Gastrocnemius medialis (tissue), 4 donors: ENCODE data around the gene PHF21B. TPM values are rescaled to one million over a fixed set of nuclear protein-coding genes. Genes with fewer than 3 reads are reported as not detected.

Experiments
- ATAC-seq, 2 donors: fragments of 150-250 bp; one replicate each; pipeline ENCODE4 v1.9.1; 2016
- DNase-seq, 2 donors: peaks; one replicate each; pipeline ENCODE4 v3.0.0-alpha.2; 2019
- H3K27ac ChIP-seq, 4 donors: fragments of 200-600 bp; sonication (generic); 1 replicate in 1 of 4; 2 replicates in 3 of 4; pipeline ENCODE4 v1.5.1; 2016 to 2018; ENCODE audit warnings: mild to moderate bottlenecking in 2 of 4, moderate library complexity in 1 of 4
- H3K27me3 ChIP-seq, 3 donors: fragments of 200-600 bp; sonication (generic) in 2 of 3; 1 replicate in 1 of 3; 2 replicates in 2 of 3; pipeline versions ENCODE4 v1.5.1 to v1.6.0; 2016 to 2019; ENCODE audit warnings: mild to moderate bottlenecking in 1 of 3, moderate library complexity in 1 of 3
- H3K36me3 ChIP-seq, 2 donors: fragments of 200-600 bp; sonication (generic) in 1 of 2; one replicate each; pipeline ENCODE4 v1.5.1; 2017 to 2018
- H3K4me1 ChIP-seq, 2 donors: fragments of 200-600 bp; sonication (generic) in 1 of 2; one replicate each; pipeline ENCODE4 v1.5.1; 2016 to 2017; ENCODE audit warnings: mild to moderate bottlenecking in 2 of 2
- H3K4me3 ChIP-seq, 4 donors: fragments of 200-600 bp; sonication (generic) in 3 of 4; 1 replicate in 1 of 4; 2 replicates in 3 of 4; pipeline ENCODE4 v1.5.1; 2016 to 2019; ENCODE audit warnings: mild to moderate bottlenecking in 2 of 4
- H3K9me3 ChIP-seq, 3 donors: fragments of 200-600 bp; sonication (generic) in 2 of 3; 1 replicate in 1 of 3; 2 replicates in 2 of 3; pipeline ENCODE4 v1.5.1; 2016 to 2019
- CTCF ChIP-seq, 5 experiments: fragments of 450-650 bp in 3 of 5; fragments of 200-600 bp in 2 of 5; sonication (generic) in 2 of 5; IDR thresholded peaks in 4 of 5; conservative IDR thresholded peaks in 1 of 5; 1 replicate in 4 of 5; 2 replicates in 1 of 5; pipeline ENCODE4 v1.5.1; 2016 to 2019; ENCODE audit warnings: antibody characterized with exemption in 5 of 5, mild to moderate bottlenecking in 3 of 5, moderate library complexity in 3 of 5
- POLR2A ChIP-seq, 2 donors: fragments of 450-650 bp; IDR thresholded peaks; one replicate each; pipeline ENCODE4 v1.6.1; 2017; ENCODE audit warnings: antibody characterized with exemption in 2 of 2, mild to moderate bottlenecking in 2 of 2, moderate library complexity in 2 of 2
- in situ Hi-C, 4 donors: fragments of 200-750 bp; cut with MboI; loops; one replicate each; pipeline versions ENCODE4 v1.15.0 to v1.8.0; 2017; ENCODE audit warnings: low sequenced_read_pairs in 4 of 4
- intact Hi-C: fragments of 100-400 bp; cut with DNase I; formaldehyde crosslinking; loops from one replicate; pipeline ENCODE4 v1.15.1; 2023; ENCODE audit warnings: low total_unique reads
- total RNA-seq, 4 donors: library from RNA; depleted of rRNA; stranded (reverse); fragments of >200 nt; gene quantifications; one replicate each; pipeline versions ENCODE4 v1.1.0 to v1.2.3, GENCODE V29; 2016

Gene PHF21B
- total RNA-seq, 4 donors from 2014 or later = 0.07 TPM; not detected in 3

GRCh38 chr22:44994399-44995104, 15.3 kb downstream of the PHF21B start:
- Histone ChIP-seq H3K27me3 (peaks cover 0 to 5% (median 0%) of the 10 kb centered on the region in 3 donors), H3K4me1 (no peaks in the 10 kb centered on the region), H3K27ac (no peak overlapping the region), H3K36me3 (no peaks in the 10 kb centered on the region), H3K4me3 (no peak overlapping the region), H3K9me3 (no peaks in the 10 kb centered on the region)
- TF ChIP-seq CTCF (IDR thresholded peaks at IDR 0.05 in 4 of 5, conservative IDR thresholded peaks at IDR 0.05 in 1 of 5) (no peak), POLR2A (IDR thresholded peaks at IDR 0.05) (no peak)
- DNase-seq (no peak), ATAC-seq (no peak)
- in situ Hi-C loops = no loop called here
- intact Hi-C loops = no loop called here

- DNase-seq (no peak), ATAC-seq (no peak)
- no peaks in the 10 kb centered on the region for H3K27me3 ChIP-seq
- H3K4me3 ChIP-seq = no peak overlapping the region
- no peaks in the 10 kb centered on the region for H3K36me3 ChIP-seq
- no peak overlapping the region for H3K27ac ChIP-seq
- intact Hi-C loops (no loop called here), in situ Hi-C loops (no loop called here)
- H3K4me1 ChIP-seq = no peaks in the 10 kb centered on the region
- no peak for TF ChIP-seq CTCF (IDR thresholded peaks at IDR 0.05 in 4 of 5, conservative IDR thresholded peaks at IDR 0.05 in 1 of 5)
- TF ChIP-seq POLR2A (IDR thresholded peaks at IDR 0.05) = no peak
- no peaks in the 10 kb centered on the region for H3K9me3 ChIP-seq
Measured at GRCh38 chr22:44992166-44992565, 17.6 kb downstream of the PHF21B start.

- no peak overlapping the region for H3K4me3 ChIP-seq
- H3K4me1 ChIP-seq = no peaks in the 10 kb centered on the region
- in situ Hi-C loops (no loop called here), intact Hi-C loops (no loop called here)
- DNase-seq = no peak
- TF ChIP-seq CTCF (IDR thresholded peaks at IDR 0.05 in 4 of 5, conservative IDR thresholded peaks at IDR 0.05 in 1 of 5) = no peak
- no peak overlapping the region for H3K27ac ChIP-seq
- H3K36me3 ChIP-seq = no peaks in the 10 kb centered on the region
- no peak for ATAC-seq
- H3K9me3 ChIP-seq = no peaks in the 10 kb centered on the region
- H3K27me3 ChIP-seq = no peaks in the 10 kb centered on the region
Measured at GRCh38 chr22:44991218-44991617, 18.6 kb downstream of the PHF21B start.

GRCh38 chr22:44990810-44991209, 19.0 kb downstream of the PHF21B start:
- H3K36me3 ChIP-seq = no peaks in the 10 kb centered on the region
- in situ Hi-C loops = no loop called here
- no peaks in the 10 kb centered on the region for H3K4me1 ChIP-seq
- no peak overlapping the region for H3K4me3 ChIP-seq
- TF ChIP-seq POLR2A (IDR thresholded peaks at IDR 0.05) (no peak), CTCF (IDR thresholded peaks at IDR 0.05 in 4 of 5, conservative IDR thresholded peaks at IDR 0.05 in 1 of 5) (no peak)
- H3K27me3 ChIP-seq = no peaks in the 10 kb centered on the region
- H3K9me3 ChIP-seq = no peaks in the 10 kb centered on the region
- DNase-seq = no peak
- H3K27ac ChIP-seq = no peak overlapping the region
- ATAC-seq = no peak
- intact Hi-C loops = no loop called here

- TF ChIP-seq POLR2A (IDR thresholded peaks at IDR 0.05) (no peak), CTCF (IDR thresholded peaks at IDR 0.05 in 4 of 5, conservative IDR thresholded peaks at IDR 0.05 in 1 of 5) (no peak)
- intact Hi-C loops (no loop called here), in situ Hi-C loops (no loop called here)
- Histone ChIP-seq H3K27ac (no peak overlapping the region), H3K4me1 (no peaks in the 10 kb centered on the region), H3K9me3 (no peaks in the 10 kb centered on the region), H3K27me3 (no peaks in the 10 kb centered on the region), H3K36me3 (no peaks in the 10 kb centered on the region), H3K4me3 (no peak overlapping the region)
- DNase-seq (no peak), ATAC-seq (no peak)
Measured at GRCh38 chr22:44990328-44990727, 19.5 kb downstream of the PHF21B start.
